Mucosa of stomach (tissue), 1 donor: ENCODE results near the gene LRRC1.

Experiments used
- H3K27me3 ChIP-seq: one replicate; pipeline ENCODE4 v1.7.0; 2013; ENCODE audit warnings: mild to moderate bottlenecking, low read length; ENCODE audit not compliant: control insufficient read depth, insufficient read depth
- H3K36me3 ChIP-seq: one replicate; pipeline ENCODE4 v1.7.0; 2013; ENCODE audit warnings: low read length; ENCODE audit not compliant: control insufficient read depth, insufficient read depth
- H3K4me1 ChIP-seq: one replicate; pipeline ENCODE4 v1.7.0; 2013; ENCODE audit warnings: mild to moderate bottlenecking, low read length; ENCODE audit not compliant: control insufficient read depth, insufficient read depth
- H3K4me3 ChIP-seq: one replicate; pipeline ENCODE4 v1.7.0; 2013; ENCODE audit warnings: low read length
- H3K9ac ChIP-seq: one replicate; pipeline ENCODE4 v1.7.0; 2013; ENCODE audit warnings: mild to moderate bottlenecking, low read length, moderate library complexity
- H3K9me3 ChIP-seq: one replicate; pipeline ENCODE4 v1.7.0; 2013; ENCODE audit warnings: mild to moderate bottlenecking, low read length, moderate library complexity; ENCODE audit not compliant: control insufficient read depth
- donor health status: Pancreatic carcinoma.

Gene LRRC1

GRCh38 chr6:53825532-53826321 is 30.9 kb downstream of the LRRC1 start:
- Histone ChIP-seq H3K36me3 (no peaks in the 10 kb centered on the region), H3K4me1 (peaks cover 58% of the 10 kb centered on the region), H3K27me3 (no peaks in the 10 kb centered on the region), H3K4me3 (no peak overlapping the region), H3K9me3 (no peaks in the 10 kb centered on the region), H3K9ac (no peak overlapping the region)

- Histone ChIP-seq H3K4me1 (peaks cover 62% of the 10 kb centered on the region), H3K4me3 (no peak overlapping the region)
Measured at GRCh38 chr6:53827531-53827930, 32.7 kb downstream of the LRRC1 start.

GRCh38 chr6:53828215-53828614 is 33.4 kb downstream of the LRRC1 start:
- Histone ChIP-seq H3K27me3 (no peaks in the 10 kb centered on the region), H3K4me3 (no peak overlapping the region), H3K4me1 (peaks cover 62% of the 10 kb centered on the region)

More at GRCh38 chr6:53827531-53827930, 32.7 kb downstream of the LRRC1 start:
- Histone ChIP-seq H3K9ac (no peak overlapping the region), H3K36me3 (no peaks in the 10 kb centered on the region), H3K9me3 (no peaks in the 10 kb centered on the region), H3K27me3 (no peaks in the 10 kb centered on the region)

GRCh38 chr6:53828966-53829697 is 34.3 kb downstream of the LRRC1 start:
- H3K4me1 ChIP-seq = peaks cover 62% of the 10 kb centered on the region
- no peak overlapping the region for H3K4me3 ChIP-seq
- H3K36me3 ChIP-seq = no peaks in the 10 kb centered on the region

More at GRCh38 chr6:53828215-53828614, 33.4 kb downstream of the LRRC1 start:
- Histone ChIP-seq H3K36me3 (no peaks in the 10 kb centered on the region), H3K9me3 (no peaks in the 10 kb centered on the region), H3K9ac (no peak overlapping the region)

GRCh38 chr6:53829698-53830221 is 35.0 kb downstream of the LRRC1 start:
- Histone ChIP-seq H3K36me3 (no peaks in the 10 kb centered on the region), H3K27me3 (no peaks in the 10 kb centered on the region), H3K9ac (no peak overlapping the region), H3K4me1 (peaks cover 62% of the 10 kb centered on the region), H3K9me3 (no peaks in the 10 kb centered on the region), H3K4me3 (no peak overlapping the region)

More at GRCh38 chr6:53828966-53829697, 34.3 kb downstream of the LRRC1 start:
- Histone ChIP-seq H3K27me3 (no peaks in the 10 kb centered on the region), H3K9me3 (no peaks in the 10 kb centered on the region), H3K9ac (no peak overlapping the region)

- H3K9me3 ChIP-seq = no peaks in the 10 kb centered on the region
- peaks cover 56% of the 10 kb centered on the region for H3K4me1 ChIP-seq
- H3K36me3 ChIP-seq = no peaks in the 10 kb centered on the region
- no peak overlapping the region for H3K4me3 ChIP-seq
- no peaks in the 10 kb centered on the region for H3K27me3 ChIP-seq
- H3K9ac ChIP-seq = no peak overlapping the region
Measured at GRCh38 chr6:53830366-53830765, 35.6 kb downstream of the LRRC1 start.

- Histone ChIP-seq H3K4me1 (peaks cover 47% of the 10 kb centered on the region), H3K9ac (no peak overlapping the region), H3K27me3 (no peaks in the 10 kb centered on the region), H3K9me3 (no peaks in the 10 kb centered on the region), H3K36me3 (no peaks in the 10 kb centered on the region), H3K4me3 (no peak overlapping the region)
Measured at GRCh38 chr6:53831081-53831869, 36.5 kb downstream of the LRRC1 start.

- no peaks in the 10 kb centered on the region for H3K9me3 ChIP-seq
Measured at GRCh38 chr6:53831936-53832660, 37.3 kb downstream of the LRRC1 start.

GRCh38 chr6:53833155-53833554 is 38.4 kb downstream of the LRRC1 start:
- Histone ChIP-seq H3K9me3 (no peaks in the 10 kb centered on the region), H3K27me3 (no peaks in the 10 kb centered on the region), H3K4me1 (peaks cover 29% of the 10 kb centered on the region), H3K36me3 (no peaks in the 10 kb centered on the region), H3K4me3 (no peak overlapping the region), H3K9ac (no peak overlapping the region)

More at GRCh38 chr6:53831936-53832660, 37.3 kb downstream of the LRRC1 start:
- Histone ChIP-seq H3K4me1 (peaks cover 39% of the 10 kb centered on the region), H3K36me3 (no peaks in the 10 kb centered on the region), H3K9ac (no peak overlapping the region), H3K4me3 (no peak overlapping the region), H3K27me3 (no peaks in the 10 kb centered on the region)

- Histone ChIP-seq H3K36me3 (no peaks in the 10 kb centered on the region), H3K27me3 (no peaks in the 10 kb centered on the region), H3K4me3 (no peak overlapping the region), H3K4me1 (peaks cover 19% of the 10 kb centered on the region), H3K9ac (no peak overlapping the region), H3K9me3 (no peaks in the 10 kb centered on the region)
Measured at GRCh38 chr6:53834132-53834531, 39.3 kb downstream of the LRRC1 start.
